ENCODE measurements around the gene CADM1.

CADM1 gene

DNA sequence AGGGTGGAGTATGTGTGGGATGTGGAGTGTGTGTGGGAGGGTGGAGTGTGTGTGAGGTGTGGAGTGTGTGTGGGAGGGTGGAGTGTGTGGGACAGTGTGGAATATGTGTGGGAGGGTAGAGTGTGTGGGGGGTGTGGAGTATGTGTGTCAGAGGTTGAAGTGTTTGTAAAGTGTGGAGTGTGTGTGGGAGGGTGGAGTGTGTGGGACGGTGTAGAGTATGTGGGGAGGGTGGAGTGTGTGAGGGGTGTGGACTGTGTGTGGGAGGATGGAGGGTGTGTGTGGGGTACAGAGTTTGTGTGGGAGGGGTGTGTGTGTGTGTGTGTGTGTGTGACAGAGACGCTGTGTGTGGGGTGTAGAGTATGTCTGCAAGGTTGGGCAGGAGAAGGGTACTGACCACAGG is 355.5 kb downstream of the CADM1 start:
- DNase-seq (ENCODE audit: low spot score): no peak

DNA sequence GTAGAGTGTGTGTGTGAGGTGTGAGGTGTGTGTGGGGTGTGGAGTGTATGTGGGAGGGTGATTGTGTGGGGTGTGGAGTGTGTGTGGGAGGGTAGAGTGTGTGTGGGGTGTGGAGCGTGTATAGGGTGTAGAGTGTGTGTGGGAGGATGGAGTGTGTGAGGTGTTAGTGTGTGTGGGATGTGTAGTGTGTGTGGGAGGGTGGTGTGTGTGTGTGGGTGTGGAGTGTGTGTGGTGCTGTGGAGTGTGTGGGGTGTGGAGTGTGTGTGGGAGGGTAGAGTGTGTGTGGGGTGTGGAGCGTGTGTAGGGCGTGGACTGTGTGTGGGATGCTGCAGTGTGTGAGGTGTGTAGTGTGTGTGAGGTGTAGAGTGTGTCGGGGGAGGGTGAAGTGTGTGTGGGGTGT is 356.1 kb downstream of the CADM1 start:
- no peak for DNase-seq (ENCODE audit: low spot score)

DNA sequence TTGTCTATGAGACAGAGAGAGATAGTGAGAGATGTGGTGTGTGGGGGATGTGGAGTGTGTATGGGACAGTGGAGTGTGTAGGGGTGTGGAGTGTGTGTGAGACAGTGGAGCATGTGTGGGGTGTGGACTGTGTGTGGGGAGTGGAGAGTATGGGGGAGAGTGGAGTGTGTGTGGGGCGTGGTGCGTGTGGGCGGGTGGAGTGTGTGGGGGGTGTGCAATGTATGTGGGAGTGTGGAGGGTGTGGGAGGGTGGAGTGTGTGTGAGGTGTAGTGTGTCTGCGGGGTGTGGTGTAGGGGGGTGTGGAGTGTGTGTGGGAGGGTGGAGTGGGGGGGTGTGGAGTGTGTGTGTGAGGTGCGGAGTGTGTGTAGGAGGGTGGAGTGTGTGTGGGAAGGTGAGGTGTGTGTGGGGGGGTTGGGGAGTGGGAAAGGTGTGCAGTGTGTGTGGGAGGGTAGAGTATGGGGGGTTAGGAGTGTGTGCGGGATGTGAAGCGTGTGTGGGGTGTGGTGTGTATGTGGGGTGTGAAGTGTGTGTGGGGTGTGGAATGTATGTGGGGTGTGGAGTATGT is 356.9 kb downstream of the CADM1 start:
- no peak for DNase-seq (ENCODE audit: low spot score)

DNA sequence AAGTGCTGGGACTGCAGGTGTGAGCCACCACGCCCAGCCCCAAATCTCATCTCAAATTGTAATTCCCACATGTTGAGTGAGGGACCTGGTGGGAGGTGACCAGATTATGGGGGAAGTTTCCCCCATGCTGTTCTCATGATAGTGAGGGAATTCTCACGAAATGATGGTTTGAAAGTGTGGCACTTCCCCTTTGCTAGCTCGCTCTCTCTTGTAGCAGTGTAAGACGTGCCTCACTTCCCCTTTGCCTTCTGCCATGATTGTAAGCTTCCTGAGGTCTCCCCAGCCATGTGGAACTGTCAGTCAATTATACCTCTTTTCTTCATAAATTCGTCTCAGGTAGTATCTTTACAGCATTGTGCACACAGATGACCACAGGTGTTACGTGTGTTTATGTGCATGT is 357.8 kb downstream of the CADM1 start:
- DNase-seq (ENCODE audit: low spot score): no peak

DNA sequence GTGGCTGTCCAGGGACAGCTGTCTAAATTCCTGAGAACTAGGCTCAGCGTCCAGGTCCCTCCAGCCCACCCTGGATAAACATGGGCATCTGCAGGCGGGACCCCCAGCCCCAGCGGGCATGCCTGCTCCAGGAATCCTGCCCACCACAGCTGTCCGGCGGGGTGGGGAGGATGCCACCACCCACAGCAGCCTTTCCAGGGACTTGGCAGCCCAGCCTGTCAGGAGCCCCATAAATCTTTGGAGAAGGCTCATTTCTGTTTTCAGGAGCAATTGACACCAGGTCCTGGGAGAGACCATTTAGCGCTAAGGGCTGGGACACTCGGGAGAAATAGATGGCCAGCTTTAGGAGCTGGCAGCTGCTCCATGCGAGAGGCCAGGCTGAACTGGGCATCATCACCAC is 358.9 kb downstream of the CADM1 start:
- no peak for DNase-seq (ENCODE audit: low spot score)

- DNase-seq (ENCODE audit: low spot score): no peak
Observed at GRCh38 chr11:115144914-115145313, 359.3 kb downstream of the CADM1 start.

- no peak for DNase-seq (ENCODE audit: low spot score)
Observed at GRCh38 chr11:115144014-115144413, 360.2 kb downstream of the CADM1 start.

GRCh38 chr11:115141231-115142114 is 362.7 kb downstream of the CADM1 start:
- DNase-seq (ENCODE audit: low spot score): no peak

DNA sequence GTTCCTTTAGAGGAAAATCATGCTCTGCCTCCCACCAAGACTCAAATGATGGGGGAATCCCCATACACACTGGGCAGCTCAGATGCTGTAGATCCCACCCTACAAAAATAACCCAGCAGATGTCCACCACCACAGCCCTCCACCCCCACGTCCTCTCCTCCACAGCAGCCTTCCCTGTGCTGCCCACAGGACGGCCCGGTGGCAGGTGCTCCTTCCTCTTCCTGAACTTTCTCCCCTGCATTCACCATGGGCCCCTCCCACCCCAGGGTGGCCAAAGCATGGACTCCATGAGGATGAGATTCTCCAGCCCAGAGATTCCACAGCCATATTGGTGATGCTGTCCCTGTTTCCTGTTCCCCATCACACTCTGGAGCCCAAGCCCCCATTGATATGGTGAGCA is 368.3 kb downstream of the CADM1 start:
- DNase-seq (ENCODE audit: low spot score): no peak

DNA sequence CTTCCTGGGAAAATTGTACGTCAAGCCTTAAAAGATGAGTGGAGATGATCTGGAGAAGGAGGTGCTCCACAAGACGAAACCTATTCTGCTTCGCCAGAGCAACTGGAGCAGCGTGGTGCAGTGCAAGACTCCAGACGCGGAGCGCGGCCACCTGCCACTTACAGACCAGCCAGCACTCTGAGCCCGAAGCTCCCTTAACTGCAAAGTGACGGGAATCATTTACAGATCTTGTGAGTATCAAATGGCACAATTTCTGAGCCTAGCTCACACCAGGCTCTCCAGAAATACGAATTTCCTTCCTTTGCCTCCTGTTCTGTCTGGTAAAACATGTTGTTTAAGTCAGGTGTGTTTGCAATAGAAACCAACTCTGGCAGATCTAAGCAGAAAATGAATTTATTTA is 369.3 kb downstream of the CADM1 start:
- DNase-seq (ENCODE audit: low spot score): no peak

GRCh38 chr11:115133475-115134209 is 370.6 kb downstream of the CADM1 start:
- no peak for DNase-seq (ENCODE audit: low spot score)

DNA sequence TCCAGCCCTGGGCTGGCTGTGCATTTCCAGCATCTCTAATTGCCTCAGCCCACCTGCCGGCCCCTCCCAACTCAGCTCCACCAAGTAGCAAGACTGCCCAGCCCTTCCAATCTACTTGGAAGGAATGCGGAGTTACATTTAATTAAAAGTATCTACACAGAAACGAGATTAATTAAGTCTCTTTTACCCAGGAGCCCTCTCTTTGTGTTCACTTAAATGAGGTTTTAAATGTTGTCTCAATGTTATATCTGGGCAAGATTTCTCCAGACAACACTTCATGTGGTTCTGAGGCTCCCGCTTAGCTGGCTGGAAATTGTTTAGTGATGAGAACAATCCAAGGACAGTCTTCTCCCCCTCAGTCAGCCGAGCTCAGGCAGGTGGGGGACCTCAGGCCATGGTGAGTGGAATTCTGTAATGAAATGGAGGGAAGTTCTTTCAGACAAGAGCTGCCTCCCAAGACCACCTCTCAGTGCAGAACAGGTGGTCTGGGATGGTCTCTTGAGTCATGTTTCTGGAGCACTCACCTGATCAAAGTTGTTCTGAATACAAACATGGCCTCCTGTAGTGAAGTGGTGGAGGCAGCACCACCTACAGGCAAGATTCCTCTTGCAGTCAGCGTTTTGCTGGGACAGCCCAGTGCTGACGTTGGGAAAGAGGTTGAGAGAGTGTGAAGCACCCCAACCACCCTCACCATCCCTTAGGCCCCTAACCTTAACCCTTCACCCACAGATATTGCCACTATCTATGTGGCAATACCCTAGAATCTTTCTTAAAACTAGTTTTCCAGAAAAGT is 371.6 kb downstream of the CADM1 start:
- no peak for DNase-seq (ENCODE audit: low spot score)

DNA sequence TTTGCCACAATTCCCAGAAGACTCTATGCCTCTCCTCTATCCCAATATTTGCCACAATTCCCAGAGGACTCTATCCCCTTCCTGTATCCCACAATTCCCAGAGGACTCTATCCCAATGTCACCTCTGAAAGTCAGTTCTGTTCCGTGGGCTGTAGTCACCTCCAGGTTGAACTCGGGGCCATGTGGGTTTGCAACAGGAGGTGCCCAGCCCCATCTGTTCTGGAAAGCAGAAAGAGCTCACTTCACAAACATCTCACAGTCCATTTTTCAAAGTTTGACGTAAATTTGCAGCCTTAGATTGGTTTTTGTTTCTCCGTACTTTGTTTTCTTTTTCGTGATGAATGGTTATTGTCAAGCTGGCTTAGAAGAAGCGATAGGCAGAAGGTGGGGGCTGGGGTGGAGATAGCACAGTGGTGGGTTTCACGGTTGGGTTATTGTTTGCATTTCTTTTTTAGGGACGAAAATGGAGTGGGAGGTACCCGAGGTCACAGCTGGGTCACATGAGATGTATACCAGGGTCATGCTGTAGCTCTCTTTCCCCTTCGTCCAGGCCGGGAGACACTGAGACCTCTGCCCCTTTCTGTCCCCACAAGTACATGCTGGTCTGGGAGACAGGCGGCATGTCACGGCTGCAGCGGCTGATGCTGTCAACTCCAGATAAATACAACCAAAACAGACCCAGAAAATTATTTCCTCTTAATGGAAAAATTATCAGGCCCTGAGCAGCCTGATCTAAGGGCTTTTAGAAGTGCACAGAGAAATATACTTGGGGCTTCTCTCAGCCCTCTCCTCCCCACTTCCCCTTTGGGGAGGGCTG is 374.5 kb downstream of the CADM1 start:
- no peak for DNase-seq (ENCODE audit: low spot score)

GRCh38 chr11:115128226-115128625 is 376.0 kb downstream of the CADM1 start:
- no peak for DNase-seq (ENCODE audit: low spot score)

DNA sequence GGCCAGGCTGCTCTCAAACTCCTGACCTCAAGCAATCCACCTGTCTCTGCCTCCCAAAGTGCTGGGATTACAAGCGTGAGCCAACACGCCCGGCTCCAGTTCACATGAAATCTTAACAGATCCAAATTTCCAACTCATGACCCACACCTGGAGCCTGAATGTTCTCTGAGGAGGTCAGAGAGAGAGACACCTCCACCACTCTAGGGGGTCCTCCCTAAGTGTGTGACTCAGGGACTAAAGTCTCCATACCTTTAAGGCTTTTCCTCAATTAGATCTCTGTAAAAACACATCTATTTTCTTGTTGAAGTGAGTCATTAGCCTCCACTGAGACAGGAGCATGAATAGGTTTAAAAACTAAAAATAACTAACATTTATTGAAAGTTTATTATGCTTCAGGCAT is 376.4 kb downstream of the CADM1 start:
- DNase-seq (ENCODE audit: low spot score): peak; percentile 48

DNA sequence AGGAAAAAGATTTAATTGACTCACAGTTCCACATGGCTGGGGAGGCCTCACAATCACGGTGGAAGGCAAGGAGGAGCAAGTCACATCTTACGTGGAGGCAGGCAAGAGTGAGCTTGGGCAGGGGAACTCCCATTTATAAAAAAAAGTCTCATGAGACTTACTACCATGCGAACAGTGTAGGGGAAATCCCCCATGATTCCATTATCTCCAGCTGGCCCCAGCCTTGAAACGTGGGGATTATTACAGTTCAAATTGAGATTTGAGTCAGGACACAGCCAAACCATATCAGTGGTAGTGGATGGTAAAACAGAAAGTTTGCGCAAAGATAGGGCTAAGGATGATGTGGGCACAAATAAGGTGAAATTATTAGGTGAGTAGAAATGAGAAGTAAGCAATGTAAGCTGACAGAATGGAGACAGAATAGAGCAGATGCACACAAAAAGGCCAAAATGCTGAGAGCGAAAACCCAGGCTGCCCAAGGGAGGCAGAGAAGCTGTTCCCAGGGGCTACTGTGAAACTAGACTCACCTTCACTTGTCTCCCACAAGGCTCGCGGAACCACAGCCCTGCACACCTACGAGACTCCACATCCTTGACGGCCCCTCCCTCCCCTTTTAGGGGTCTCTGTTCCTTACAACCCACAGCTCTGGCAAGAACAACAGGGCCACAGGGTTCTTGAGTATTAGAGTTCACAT is 377.6 kb downstream of the CADM1 start:
- DNase-seq (ENCODE audit: low spot score): peak; percentile 75

DNA sequence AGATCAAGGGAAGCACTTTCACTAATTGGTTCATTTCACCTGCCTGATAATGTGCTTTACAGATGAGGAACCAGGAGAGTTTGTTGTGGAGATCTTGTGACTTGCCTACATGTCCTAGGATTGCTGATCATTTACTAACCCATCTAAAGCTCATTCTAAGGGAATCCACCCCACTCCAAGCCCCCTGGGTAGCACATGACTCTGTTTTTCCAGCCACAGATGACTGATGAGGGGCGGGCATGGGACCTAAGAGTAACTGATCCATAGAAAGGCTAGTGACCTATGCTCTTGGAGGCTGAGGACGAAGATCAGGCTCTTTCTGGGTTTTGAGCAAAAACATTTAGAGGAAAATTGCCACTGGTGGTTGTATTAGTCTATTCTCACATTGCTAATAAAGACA is 378.1 kb downstream of the CADM1 start:
- peak; percentile 80 for DNase-seq (ENCODE audit: low spot score)

GRCh38 chr11:115124786-115125185 is 379.4 kb downstream of the CADM1 start:
- DNase-seq (ENCODE audit: low spot score): no peak

- peak; percentile 68 for DNase-seq (ENCODE audit: low spot score)
Observed at GRCh38 chr11:115123641-115124040, 380.6 kb downstream of the CADM1 start.

DNA sequence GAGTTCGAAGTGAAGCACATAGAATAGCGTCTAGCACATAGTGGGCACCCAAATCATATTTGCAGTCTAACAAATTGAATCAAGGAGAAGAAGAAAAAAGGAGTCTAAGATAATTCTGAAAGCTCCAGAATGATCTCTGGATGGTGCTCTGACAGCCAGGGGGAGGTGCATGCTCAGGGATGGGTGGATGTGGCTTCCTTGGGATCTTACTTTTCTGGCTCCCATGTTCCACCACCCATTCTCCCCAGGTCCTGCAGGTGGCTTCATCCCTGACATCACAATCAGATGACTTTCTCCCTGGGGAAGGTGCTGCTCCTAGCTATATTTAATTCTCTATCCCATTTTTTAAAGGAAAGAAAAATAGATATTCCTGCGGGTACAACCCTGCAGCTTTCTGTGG is 381.9 kb downstream of the CADM1 start:
- no peak for DNase-seq (ENCODE audit: low spot score)

All from kidney tubule cell (primary cell).